Tibial nerve (tissue), 3 donors: ENCODE measurements around the gene NIPBL.

Experiments
- POLR2A ChIP-seq, 2 donors: fragments of 450-650 bp; IDR thresholded peaks; one replicate each; pipeline ENCODE4 v1.6.1; 2017; ENCODE audit warnings: antibody characterized with exemption in 2 of 2, mild to moderate bottlenecking in 2 of 2, moderate library complexity in 2 of 2
- TF ChIP-seq, protein P1 (sequence below), 5 experiments: fragments of 200-600 bp in 3 of 5; fragments of 450-650 bp in 2 of 5; sonication (generic) in 3 of 5; IDR thresholded peaks; one replicate each; pipeline ENCODE4 v1.5.1; 2016 to 2019; ENCODE audit warnings: antibody characterized with exemption in 5 of 5, mild to moderate bottlenecking in 3 of 5, moderate library complexity in 2 of 5

DNA sequence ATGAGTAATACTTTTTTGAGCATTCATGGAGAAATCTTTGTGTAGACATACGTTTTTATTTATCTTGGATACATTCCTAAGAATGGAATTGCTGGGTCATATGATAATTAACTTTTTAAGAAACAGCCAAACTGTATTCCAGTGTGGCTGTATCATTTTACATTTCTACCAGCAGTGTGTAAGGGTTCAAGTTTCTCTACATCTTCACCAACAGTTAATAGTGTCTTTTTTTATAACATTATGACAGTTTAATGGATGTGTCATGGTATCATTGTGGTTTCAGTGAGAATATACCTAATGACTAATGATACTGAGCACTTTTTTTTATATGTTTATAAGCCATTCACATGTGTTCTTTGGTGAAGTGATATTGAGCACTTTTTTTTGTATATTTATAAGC is 52.4 kb downstream of the NIPBL start:
- no peak for TF ChIP-seq POLR2A (IDR thresholded peaks at IDR 0.05)
- TF ChIP-seq, protein P1, sequence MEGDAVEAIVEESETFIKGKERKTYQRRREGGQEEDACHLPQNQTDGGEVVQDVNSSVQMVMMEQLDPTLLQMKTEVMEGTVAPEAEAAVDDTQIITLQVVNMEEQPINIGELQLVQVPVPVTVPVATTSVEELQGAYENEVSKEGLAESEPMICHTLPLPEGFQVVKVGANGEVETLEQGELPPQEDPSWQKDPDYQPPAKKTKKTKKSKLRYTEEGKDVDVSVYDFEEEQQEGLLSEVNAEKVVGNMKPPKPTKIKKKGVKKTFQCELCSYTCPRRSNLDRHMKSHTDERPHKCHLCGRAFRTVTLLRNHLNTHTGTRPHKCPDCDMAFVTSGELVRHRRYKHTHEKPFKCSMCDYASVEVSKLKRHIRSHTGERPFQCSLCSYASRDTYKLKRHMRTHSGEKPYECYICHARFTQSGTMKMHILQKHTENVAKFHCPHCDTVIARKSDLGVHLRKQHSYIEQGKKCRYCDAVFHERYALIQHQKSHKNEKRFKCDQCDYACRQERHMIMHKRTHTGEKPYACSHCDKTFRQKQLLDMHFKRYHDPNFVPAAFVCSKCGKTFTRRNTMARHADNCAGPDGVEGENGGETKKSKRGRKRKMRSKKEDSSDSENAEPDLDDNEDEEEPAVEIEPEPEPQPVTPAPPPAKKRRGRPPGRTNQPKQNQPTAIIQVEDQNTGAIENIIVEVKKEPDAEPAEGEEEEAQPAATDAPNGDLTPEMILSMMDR (IDR thresholded peaks at IDR 0.05), result no peak
